ENCODE results near the gene CDON.

Gene CDON

GRCh38 chr11:125944350-125945010, 118.2 kb downstream of the CDON start:
- no peak for DNase-seq (ENCODE audit: low read depth)

DNA sequence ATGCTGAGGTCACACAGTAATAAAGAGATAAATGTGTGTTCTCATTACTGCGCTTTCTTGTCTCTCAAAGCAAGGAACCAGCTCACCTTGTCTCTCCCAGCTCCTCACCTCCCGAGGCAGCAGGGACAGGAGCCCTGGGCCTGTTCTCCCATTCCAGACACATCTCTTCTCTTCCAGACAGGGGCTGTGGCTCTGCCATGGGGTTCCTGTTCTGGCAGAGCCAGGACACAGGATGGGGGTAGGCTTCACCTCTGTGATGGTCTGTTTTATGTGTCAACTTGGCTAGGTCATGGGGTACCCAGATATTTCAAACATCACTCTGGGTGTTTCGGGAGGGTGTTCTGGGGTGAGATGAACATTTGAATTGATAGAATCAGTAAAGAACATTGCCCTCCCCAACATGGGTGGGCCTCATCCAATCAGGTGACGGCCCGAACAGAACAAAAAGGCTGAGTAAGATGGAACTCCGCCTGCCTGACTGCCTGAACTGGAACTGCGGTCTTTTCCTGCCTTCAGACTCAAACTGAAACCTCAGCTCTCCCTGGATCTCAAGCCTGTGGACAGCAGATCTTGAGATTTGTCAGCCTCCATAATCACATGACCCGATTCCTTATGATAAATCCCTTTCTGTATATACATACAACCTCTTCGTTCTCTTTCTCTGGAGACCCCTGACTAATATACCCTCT, 118.9 kb downstream of the CDON start:
- no peak for DNase-seq (ENCODE audit: low read depth)

- DNase-seq (ENCODE audit: low read depth) = no peak
Measured at GRCh38 chr11:125942771-125943428, 119.8 kb downstream of the CDON start.

DNA sequence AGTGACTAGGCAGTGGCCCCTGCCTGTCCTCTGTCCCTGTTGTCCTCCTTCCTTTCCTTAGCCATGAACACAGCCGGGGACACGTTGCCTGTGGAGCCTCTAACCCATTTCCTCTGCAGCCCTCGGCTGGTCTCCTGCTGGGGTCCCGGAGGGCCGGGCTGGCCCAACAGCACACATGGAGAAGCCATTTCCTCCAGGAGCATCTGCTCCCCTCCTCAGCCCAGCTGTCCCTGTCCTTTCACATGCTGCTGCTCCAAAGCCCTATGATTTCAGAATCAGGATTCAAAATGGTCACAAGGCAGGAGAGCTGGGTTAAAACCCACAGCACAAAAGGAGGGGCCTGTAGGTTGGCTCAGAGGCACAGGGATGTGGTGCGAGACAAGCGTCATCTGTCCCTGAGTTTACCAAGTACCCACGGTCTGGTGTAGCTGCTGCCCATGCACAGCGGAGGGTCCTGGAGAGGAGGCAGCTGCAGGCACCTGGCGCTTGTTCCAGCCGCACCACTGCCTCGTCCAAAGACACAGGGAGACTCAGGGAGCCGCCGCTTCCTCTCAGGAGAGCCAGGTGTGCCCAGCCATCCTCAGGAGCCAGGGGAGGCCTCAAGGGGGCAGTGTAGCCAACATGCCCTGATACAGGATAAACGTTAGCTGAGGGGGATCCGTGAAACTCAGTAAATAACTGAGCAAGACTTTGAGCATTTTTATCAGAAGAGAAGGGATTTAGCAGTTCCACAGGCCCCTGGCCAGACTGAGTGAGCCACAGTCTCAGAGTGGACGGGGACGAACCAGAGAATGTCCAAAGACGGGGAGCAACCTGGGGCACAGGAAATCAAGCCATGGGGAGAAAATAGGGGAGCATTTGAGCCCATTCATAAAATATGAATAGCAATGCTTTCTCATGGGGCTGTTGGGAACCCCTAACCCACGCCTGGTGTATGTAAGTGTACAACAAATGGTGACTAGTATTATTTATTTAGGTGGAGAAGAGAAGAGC, 120.8 kb downstream of the CDON start:
- DNase-seq (ENCODE audit: low read depth) = peak; percentile 43

- DNase-seq (ENCODE audit: low read depth) = no peak
Measured at GRCh38 chr11:125941267-125941618, 121.4 kb downstream of the CDON start.

DNA sequence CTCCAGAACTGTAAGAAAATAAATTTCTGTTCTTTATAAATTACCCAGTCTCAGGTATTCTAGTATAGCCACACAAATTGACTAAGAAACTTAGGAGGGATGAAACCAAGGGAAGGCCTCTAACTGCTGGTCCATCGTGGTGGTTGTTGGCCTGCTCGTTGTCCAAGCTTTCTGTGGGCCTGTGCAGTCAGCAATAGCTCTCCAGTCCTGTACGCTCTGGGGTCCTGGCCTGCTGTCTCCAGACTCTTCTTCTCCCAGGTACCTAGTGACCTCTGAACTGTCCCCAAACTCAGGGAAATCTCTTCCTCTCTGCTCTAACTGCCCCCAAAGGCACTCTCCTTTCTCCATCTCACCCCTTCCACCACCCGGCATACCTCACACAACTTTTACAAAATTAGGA, 122.5 kb downstream of the CDON start:
- DNase-seq (ENCODE audit: low read depth) = no peak

DNA sequence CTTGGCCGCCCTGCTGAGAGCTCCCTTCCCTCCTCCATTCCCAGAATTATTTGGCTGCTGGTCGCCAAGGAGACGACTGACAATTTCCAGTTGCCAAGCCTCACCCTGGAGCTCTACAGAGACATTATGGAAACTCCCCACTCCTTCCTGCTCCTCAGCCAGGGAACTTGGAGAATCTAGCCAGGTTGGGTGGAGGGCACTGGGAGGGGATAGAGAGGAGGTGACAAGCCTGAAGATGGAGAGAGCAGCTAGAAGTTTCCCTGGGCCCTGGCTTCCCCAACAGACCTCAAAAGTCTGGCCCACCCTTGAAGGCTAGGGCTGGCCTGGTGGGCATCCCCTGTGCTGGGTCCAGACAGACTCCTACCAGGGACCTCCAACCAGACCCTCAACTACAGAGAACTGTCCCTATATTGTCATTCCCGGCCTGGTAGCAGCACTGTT, 123.6 kb downstream of the CDON start:
- no peak for DNase-seq (ENCODE audit: low read depth)

DNA sequence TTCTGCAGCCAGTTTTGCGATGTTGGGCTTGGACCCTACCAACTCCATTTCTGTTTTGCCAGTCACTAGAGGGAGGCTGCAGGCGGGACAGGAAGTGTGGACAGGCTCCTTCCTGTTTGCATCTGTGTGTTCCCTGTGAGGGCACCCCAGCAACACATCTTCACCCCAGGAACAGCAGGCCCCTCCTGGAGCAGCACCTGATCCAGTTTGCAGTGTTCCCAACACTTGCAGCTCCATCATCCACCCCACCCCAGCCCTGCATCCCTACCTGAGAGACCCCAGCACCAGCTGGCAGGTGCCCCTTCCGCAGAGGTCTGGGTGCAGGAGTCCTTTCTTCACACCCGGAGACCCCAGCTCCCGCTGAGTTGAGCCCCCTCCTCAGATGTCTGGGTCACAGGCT, 124.2 kb downstream of the CDON start:
- no peak for DNase-seq (ENCODE audit: low read depth)

GRCh38 chr11:125935618-125936199, 127.0 kb downstream of the CDON start:
- DNase-seq (ENCODE audit: low read depth) = no peak

DNA sequence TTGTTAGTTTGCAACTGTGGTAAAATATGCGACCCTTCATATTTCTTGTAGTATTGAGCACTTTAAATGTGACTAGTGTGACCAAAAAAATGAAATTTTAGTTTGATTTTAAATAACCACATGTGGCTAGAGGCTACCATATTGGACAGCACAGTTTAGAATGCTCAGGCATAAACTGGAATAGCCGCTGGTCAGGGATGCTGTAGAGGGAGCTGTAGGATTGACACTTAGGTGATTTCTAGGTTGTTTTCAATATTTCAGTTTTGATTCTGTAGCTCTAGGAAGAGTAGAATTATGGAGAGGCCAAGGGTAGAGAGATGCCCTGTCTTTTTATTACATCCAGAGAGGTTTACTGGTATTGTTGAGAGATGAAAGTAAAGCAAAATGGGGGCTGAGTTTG, 127.6 kb downstream of the CDON start:
- DNase-seq (ENCODE audit: low read depth) = no peak

- no peak for DNase-seq (ENCODE audit: low read depth)
Measured at GRCh38 chr11:125934473-125934872, 128.2 kb downstream of the CDON start.

DNA sequence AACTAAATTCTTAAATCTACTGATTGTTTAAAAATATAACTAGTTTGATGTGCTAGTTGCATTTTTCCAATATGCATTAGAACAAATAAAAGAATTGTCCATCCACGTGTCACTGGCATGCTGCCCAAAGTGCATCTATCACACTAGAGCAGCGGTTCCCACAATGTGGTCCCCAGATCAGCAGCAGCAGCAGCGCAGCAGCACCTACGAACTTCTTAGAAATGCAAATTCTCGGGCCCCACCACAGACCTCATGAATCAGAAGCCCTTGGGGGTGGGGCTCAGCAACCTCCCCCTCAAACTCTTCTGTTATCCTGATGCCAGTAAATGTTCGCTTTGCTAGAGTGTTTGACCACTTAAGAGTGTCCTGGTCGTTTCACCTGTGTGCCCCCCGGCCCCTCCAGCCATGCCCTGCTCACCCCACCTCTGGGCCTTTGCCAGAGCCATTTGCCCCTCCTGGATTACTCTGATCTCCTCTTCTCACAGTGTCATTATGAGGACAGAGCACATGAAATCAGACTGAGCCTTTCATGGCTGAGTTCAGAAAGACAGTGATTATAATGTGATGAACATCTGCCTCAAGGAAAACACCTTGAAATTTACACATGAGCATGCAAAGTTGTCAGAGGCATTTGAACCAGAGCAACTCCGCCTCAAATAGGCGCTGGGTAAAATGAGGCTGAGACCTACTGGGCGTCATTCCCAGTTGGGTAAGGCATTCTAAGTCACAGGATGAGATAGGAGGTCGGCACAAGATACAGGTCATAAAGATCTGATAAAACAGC, 129.4 kb downstream of the CDON start:
- no peak for DNase-seq (ENCODE audit: low read depth)

DNA sequence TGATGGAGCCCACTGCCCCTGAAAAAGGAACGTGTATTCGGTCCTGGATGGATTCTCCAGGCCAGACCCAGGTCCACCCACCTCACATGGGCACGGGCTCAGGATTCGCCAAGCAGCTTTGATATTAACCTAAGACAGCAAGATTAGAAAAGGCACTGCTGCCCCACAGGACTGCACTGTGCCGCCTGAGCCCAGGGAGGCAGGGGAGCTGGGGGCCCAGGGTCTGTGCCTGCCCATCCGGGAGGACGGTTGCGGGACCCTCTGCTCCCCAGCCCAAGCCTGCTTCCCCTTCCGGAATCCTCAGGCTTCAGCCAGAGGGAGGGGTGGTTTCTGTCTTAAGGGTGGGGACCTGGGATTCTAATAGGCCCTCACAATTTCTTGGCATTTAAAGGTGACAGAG, 130.4 kb downstream of the CDON start:
- no peak for DNase-seq (ENCODE audit: low read depth)

DNA sequence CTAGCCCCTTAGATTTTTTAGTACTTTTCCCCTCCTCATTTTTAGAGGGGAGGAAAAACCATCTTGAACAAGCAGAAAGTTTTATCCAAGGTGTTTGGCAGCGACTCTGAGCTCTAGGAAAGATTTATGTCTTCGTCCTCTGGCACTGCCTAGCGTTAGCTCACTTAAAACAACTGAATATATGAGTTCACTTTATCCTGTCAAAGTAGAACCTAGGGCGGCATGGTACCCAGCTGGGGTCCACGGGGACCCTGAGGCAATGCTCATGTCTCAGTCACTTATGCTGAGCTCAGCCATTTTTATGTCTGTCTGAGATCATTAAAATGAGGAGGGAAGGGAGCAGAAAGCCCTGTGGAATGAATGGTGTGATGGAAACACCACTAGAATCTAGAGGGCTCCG, 131.0 kb downstream of the CDON start:
- no peak for DNase-seq (ENCODE audit: low read depth)

- no peak for DNase-seq (ENCODE audit: low read depth)
Measured at GRCh38 chr11:125931116-125931515, 131.6 kb downstream of the CDON start.

DNA sequence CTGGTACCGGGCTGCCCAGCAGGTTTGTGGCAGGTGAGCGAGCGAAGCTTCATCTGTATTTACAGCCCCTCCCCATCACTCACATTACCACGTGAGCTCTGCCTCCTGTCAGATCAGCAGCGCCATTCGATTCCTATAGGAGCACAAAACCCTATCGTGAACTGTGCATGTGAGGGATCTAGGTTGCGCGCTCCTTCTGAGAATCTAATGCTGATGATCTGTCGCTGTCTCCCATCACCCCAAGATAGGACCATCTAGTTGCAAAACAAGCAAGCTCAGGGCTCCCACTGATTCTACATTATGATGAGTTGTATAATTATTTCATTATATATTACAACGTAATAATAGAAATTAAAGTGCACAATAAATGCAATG, 132.6 kb downstream of the CDON start:
- DNase-seq (ENCODE audit: low read depth) = no peak

DNA sequence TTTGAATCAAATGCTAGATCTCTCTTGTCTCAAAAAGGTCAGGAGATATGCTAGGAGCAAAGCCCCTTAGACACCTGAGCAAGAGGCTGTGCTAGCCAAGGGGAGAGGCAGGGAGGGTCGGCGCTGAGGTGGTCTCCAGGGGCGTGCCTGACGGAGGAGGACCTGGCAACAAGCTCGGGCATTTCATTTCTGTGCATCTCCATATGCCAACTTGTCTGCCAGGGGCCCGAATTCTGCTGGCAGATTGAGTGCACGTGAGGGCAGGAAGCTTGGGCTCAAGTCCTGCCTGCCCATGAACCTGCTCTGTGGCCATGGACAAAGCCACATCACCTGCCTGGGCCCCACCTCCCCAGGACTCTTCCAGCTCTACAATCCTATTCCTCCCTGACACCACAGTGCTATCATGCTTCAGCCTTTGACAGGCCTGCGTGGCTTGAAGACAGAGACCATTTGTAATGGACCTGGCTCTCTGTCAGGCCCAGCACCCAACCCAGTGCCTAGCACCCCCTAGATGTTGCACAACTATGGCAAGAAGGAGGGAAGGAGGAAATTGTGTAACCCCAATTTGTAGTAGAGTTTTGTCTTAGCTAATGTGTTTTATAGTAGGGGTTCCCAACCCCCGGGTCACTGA, 133.1 kb downstream of the CDON start:
- no peak for DNase-seq (ENCODE audit: low read depth)

DNA sequence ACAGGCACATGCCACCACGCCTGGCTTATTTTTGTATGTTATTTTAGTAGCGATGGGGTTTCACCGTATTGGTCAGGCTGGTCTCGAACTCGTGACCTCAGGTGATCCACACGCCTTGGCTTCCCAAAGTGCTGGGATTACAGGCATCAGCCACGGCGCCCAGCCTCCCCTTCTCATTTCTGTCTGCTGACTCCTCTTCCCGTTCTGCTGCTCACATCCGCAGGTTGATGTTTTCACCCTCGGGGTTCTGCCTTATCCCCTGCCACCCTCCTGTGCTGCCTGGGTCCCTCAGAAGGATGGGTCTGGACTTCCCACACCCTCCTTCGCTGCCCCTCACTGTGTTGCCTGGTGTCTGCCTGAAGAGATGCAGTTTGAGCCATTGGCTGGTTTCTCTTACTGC, 136.0 kb downstream of the CDON start:
- no peak for DNase-seq (ENCODE audit: low read depth)

DNA sequence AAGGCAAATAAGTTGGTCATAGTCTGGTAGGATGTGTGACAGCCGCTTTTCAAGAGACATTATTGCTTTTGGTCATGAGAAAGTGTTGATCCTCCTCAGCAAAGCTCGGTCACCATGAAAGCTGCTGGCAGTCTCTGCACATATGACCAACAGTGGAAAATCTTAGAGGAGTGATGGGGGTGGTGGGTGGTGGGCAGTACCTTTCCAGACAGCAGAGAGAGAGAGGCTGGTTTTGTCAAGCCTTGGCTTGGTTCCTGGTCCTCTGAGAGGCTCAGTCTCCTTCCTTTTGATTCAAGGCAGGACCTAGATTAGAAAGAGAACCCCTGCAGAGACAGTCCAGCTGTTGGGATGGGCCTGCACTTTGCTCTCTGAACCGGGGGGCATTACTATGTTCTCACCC, 136.9 kb downstream of the CDON start:
- DNase-seq (ENCODE audit: low read depth) = no peak

DNA sequence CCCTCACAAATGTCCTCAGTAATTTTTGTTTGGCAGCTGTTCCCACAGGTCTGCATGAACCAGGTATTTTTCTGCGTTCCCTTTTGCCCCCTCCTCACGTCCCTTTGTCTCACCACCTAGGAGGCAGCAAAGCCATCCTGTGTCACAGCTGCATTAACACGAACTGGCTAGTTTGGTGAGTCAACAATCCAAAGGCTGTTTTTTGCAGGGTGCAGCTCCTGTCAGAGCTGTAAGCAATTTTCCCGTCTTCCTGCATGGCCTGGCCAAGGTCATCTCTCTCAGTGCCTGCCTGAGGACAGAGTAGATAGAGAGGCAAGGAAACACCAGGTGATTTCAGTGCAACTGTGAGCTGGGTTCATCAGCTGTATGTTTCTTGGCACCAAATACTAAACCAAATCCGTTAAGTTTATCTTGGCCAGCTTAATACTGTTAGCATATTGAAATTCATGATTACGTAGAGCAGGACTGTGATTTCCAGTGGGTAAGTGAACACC, 137.4 kb downstream of the CDON start:
- no peak for DNase-seq (ENCODE audit: low read depth)
